SK-N-MC (cell line): ENCODE results near the gene GUCY1A2.

ENCODE experiments used
- EZH2 ChIP-seq: fragments of 200-600 bp; sonication (generic); IDR thresholded peaks from one replicate; pipeline ENCODE4 v1.6.1; 2017; ENCODE audit warnings: antibody characterized with exemption
- FOXP2 ChIP-seq: optimal IDR thresholded peaks from 2 replicates; pipeline ENCODE3; 2011; ENCODE audit warnings: mild to moderate bottlenecking, moderate library complexity; ENCODE audit not compliant: insufficient read depth; ENCODE audit errors: extremely low read length, control extremely low read depth
- POLR2AphosphoS5 ChIP-seq: IDR thresholded peaks from 2 replicates; pipeline ENCODE4 v1.6.1; 2012; ENCODE audit warnings: mild to moderate bottlenecking, low read depth, low read length, borderline replicate concordance

- TF ChIP-seq EZH2 = no peak
- no peak for TF ChIP-seq POLR2AphosphoS5
- no peak for TF ChIP-seq FOXP2
Observed at GRCh38 chr11:106748059-106748458, 270.2 kb downstream of the GUCY1A2 start.
